NCI-H82 treated with DMSO at 0.1 percent for 48 hours (cell line): Measurements from ENCODE around the gene SEMA4A.
"Not testable (repeated sequence)": the region's sequence is repeated elsewhere in the genome, so short reads cannot be mapped to it uniquely, and the experiment has no call there.

Experiments used
- DNase-seq: peaks from one replicate; lab custom pipeline; 2025; ENCODE audit not compliant: unreplicated experiment; lab: John Stamatoyannopoulos, UW

Gene SEMA4A

GRCh38 chr1:156157506-156157905, 4.1 kb downstream of the SEMA4A start:
- DNase-seq: no peak

DNA sequence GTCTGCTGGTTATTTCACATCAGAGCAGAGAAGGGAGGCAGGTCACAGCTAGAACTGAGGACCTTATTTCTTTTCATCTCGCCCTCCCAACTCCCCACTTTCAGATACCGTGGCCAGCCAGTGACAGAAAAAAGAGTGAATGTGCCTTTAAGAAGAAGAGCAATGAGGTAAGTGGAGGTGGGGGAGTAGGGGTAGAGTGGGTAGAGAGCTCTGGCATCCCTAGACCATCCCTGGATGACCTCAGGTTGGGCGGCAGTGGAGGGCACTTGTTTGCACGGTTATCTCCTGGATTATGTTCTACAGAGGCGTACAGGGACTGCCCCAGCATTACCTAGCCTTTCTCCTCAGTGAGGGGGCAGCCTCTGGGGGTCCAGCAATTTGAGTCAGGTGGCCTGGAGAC, 4.6 kb downstream of the SEMA4A start:
- DNase-seq: no peak

GRCh38 chr1:156160000-156160742, 6.8 kb downstream of the SEMA4A start:
- DNase-seq: no peak

DNA sequence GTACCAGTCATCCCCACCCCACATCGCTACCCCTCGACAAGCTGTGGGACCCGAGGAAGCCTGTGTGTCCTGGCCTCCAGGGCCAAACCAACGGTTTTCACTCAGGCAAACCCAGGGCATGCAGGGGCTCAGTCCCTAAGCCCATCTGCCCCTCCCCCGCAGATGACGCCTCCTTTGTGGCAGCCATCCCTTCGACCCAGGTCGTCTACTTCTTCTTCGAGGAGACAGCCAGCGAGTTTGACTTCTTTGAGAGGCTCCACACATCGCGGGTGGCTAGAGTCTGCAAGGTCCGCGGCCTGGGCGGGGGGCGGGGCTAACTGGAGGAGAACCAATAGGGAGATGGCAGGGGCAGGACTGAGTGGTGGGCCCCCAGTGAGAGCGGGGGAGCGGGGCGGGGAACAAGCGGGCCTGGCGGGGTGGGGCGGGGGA, 7.4 kb downstream of the SEMA4A start:
- peak; percentile 93 for DNase-seq

GRCh38 chr1:156162430-156163037, 9.1 kb downstream of the SEMA4A start:
- no peak for DNase-seq

DNA sequence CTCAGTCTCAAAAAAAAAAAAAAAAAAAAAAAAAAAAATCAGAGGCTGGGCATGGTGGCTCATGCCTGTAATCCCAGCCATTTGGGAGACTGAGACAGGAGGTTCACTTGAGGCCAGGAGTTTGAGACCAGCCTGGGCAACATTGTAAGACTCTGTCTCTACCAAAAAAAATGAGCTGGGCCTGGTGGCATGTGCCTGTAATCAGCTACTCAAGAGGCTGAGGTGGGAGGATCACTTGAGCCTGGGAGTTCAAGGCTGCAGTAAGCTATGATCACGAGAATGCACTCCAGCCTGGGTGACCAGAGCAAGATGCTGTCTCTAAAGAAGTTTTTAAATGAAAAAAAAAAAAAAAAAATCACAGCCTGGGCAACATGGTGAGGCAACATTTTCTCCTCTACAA, 10.3 kb downstream of the SEMA4A start:
- DNase-seq: no peak

DNA sequence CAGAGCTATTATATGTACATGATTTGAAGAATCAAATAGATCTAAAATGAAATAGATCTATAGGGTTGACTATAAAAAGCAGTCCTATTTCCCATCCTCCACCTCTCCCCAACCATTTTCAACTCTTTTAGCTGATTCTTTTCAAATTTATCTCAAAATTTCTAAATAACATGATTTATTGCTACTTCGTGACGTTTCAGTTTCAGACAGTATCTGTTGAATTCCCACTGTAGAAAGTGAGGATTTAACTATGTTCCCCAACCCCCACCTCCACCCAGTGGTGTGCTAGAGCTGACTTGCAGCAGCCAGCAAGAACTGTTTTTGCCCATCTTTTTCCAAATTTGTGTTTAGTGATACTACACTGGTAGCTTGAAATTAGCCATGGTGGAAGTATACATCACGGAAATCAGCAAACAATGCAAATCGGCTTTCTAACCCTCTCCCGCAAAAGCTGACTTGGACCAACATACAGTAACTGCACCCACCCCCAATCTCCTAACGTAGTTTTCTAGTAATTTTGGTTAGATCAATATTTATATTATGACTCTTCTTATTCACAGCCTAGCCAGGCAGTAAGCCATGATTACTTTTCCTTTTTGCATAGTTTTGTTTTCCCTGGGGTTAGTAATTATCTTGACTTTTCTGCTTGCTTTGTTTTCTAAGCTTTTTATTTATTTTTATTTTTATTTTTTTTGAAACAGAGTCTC, 10.9 kb downstream of the SEMA4A start:
- DNase-seq: no peak

- no peak for DNase-seq
These were observed 11.7 kb downstream of the SEMA4A start for GRCh38 chr1:156165083-156165482.

GRCh38 chr1:156167536-156167935, 14.2 kb downstream of the SEMA4A start:
- peak; percentile 91 for DNase-seq

DNA sequence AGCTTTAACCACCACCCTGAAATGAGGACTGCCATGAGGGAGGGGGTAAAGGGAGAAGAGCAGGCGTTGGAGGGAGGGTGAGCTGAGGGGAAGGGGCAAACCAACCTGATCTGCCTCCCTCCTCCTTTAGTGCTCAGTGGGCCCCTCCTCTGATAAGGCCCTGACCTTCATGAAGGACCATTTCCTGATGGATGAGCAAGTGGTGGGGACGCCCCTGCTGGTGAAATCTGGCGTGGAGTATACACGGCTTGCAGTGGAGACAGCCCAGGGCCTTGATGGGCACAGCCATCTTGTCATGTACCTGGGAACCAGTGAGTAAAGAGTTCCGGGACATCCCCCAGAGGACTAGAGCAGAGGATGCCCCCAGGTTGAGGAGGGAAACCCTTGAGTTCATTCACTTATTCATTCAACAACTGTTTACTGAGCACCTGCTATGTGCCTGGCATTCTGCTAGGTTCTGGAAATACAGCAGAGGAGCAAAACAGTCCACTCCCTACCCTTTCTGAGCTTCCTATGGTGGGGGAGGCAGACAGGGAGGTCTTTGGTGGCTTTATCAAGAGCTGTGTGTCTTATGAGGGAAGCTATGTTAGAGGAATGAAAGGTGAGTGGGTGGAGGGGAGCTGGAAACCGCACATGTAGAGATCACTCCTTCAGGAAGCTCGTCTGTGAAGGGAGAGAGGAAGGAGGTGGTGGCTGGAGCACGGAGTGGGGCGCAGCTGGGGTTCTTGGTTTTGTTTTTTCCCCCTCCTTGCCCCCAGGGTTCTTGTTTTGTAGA, 19.5 kb downstream of the SEMA4A start:
- DNase-seq: no peak

- no peak for DNase-seq
These were observed 23.3 kb downstream of the SEMA4A start for GRCh38 chr1:156176610-156177210.

DNA sequence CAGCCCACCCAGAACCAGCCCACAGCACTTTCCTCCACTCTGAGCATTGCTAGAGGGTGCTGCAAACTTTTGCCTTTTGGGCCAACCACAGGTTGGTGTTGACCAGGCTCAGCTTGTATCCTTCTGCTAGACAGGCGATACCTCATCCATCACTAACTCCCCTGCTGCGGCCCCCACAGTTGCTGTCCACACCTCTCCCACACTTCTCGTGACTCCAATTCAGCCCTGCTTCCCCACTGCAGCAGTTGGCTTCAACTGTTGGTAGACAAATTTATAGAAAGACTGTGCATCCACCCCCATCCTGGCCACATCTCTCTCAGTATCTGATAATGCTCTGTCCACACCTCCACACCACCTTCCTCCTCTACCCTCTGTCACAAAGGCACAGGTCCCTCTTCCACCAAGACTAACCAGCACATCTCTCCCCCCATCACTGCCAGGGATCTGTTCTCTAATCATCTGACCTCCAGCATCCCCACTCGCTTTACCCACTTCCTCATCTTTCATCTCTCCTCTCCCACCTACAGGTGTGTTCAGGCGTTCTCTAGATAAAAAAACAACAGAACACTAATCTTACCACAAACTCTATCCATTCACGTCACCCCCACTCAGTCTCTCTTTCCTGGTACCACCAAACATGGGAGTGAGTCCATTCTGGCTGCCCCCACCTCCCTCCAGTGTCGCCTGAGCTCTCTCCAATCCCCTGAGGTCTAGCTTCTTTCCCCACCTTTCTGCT, 24.7 kb downstream of the SEMA4A start:
- no peak for DNase-seq

DNA sequence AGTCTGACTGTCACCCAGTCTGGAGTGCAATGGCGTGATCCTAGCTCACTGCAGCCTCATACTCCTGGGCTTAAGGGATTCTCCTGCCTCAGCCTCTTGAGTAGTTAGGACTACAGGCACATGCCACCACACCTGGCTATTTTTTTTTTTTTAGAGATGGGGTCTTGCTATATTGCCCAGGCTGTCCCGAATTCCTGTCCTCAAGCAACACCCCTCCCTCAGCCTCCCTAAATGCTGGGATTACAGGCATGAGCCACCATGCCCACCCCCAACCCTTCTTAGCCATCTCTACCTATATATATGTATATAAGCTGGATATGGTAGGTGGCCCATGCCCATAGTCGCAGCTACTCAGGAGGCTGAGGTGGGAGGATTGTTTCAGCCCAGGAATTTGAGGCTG, 27.1 kb downstream of the SEMA4A start:
- DNase-seq: no peak

- peak; percentile 75 for DNase-seq
These were observed 28.1 kb downstream of the SEMA4A start for GRCh38 chr1:156181391-156181924.

GRCh38 chr1:156182010-156182779, 28.8 kb downstream of the SEMA4A start:
- DNase-seq: not testable (repeated sequence)

GRCh38 chr1:156186347-156187177, 33.2 kb downstream of the SEMA4A start:
- DNase-seq: not testable (repeated sequence)

GRCh38 chr1:156190265-156190664, 36.9 kb downstream of the SEMA4A start:
- not testable (repeated sequence) for DNase-seq

DNA sequence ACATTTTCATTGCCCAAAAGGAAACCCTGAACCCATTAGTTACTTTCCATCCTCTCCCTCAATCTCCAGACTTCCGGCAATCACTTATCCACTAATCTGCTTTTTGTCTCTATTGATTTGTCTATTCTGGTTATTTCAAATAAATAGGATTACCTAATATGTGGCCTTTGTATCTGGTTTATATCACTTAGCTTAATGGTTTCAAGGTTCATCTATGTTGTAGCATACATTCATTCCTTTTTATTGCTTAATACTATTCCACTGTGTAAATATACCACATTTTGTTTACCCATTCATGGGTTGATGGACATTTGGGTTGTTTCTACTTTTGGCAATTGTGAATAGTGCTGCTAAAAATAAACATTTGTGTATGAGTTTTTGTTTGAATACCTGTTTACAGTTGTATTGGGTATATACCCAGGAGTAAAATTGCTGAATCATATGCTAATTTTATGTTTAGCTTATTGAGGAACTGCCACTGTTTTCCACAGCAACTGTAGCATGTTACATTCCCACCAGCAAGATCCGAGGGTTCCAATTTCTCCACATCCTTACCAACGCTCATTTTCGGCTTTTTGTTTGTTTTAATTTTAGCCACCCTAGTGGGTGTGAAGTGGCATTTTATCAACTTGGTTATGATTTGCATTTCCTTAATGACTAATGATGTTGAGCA, 38.0 kb downstream of the SEMA4A start:
- no peak for DNase-seq
